GM12892 (cell line): Measurements from ENCODE around the gene STAB2.

Experiments
- POLR2A ChIP-seq: IDR thresholded peaks from 2 replicates; pipeline ENCODE4 v1.6.1; 2011; ENCODE audit warnings: low read depth, low read length, control low read depth
- POLR2AphosphoS5 ChIP-seq: IDR thresholded peaks from 2 replicates; pipeline ENCODE4 v1.6.1; 2011; ENCODE audit warnings: low read depth, low read length, control low read depth
- TAF1 ChIP-seq: IDR thresholded peaks from 2 replicates; pipeline ENCODE4 v1.6.1; 2011; ENCODE audit warnings: low read depth, mild to moderate bottlenecking, control low read depth, low read length, borderline replicate concordance

GRCh38 chr12:103634732-103635131 lies 47.7 kb downstream of the STAB2 start:
- TF ChIP-seq POLR2A: no peak
- no peak for TF ChIP-seq TAF1
- TF ChIP-seq POLR2AphosphoS5: no peak
